Sciatic nerve (tissue), 2 donors: Measurements from ENCODE around the gene DISC1. TPM values are rescaled to one million over a fixed set of nuclear protein-coding genes. Genes with fewer than 3 reads are reported as not detected.
"Not testable (repeated sequence)": the region's sequence is repeated elsewhere in the genome, so short reads cannot be mapped to it uniquely, and the experiment has no call there.

Source experiments
- ATAC-seq: fragments of 200-7000 bp; cut with Tn5 transposase; one replicate; pipeline ENCODE4 v1.9.1; 2020; ENCODE audit warnings: mild to moderate bottlenecking, moderate library complexity
- DNase-seq: peaks from one replicate; pipeline ENCODE4 v3.0.0-alpha.2; 2020; ENCODE audit warnings: low spot score
- intact Hi-C: fragments of 100-400 bp; cut with DNase I; formaldehyde crosslinking; loops from one replicate; pipeline ENCODE4 v1.14.2; 2022
- total RNA-seq: library from RNA; stranded (reverse); fragmentation: NEBNext Ultra II Directional; extraction: Animal tissue kit (Norgen Biotek cat#: 25700); gene quantifications from one replicate; pipeline ENCODE4 v1.2.1, GENCODE V29; 2021
- donor health status: DM: no; HTN: no; CAD: no.
- donor health status: DM: no; HTN: no; CAD: no.

DISC1 gene
- total RNA-seq, 1 donor from 2014 or later: 34.5 TPM

GRCh38 chr1:231778009-231778719, 151.6 kb downstream of the DISC1 start:
- ATAC-seq: peak; percentile 60
- intact Hi-C loops: no loop called here
- no peak for DNase-seq

GRCh38 chr1:231779081-231779480, 152.5 kb downstream of the DISC1 start:
- DNase-seq (no peak), ATAC-seq (no peak)
- intact Hi-C loops: no loop called here

DNA sequence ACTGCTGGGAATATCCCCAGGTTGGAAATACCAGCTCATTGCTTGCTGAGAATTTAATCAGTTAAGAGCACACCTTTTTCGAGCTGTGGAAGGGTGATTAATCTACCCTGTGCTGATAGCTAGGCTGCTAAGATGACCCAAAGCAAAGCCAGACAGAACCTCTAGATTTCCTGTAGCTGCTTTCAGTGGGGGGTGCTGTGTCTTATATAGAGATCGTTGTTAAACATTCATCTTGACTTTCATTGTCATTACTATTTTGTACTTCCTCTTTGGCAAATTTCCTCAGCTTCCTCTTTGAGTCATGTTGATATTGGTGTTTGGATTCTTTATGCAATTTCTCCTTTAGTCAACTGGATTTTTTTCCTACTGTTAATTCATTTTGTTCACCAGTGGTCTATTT, 155.3 kb downstream of the DISC1 start:
- intact Hi-C loops: no loop called here
- ATAC-seq: no peak
- no peak for DNase-seq

- intact Hi-C loops, DNase-seq, ATAC-seq: not testable (repeated sequence)
Measured at GRCh38 chr1:231785073-231785472, 158.5 kb downstream of the DISC1 start.

- DNase-seq (no peak), ATAC-seq (no peak)
- intact Hi-C loops: no loop called here
Measured at GRCh38 chr1:231786126-231786525, 159.5 kb downstream of the DISC1 start.

DNA sequence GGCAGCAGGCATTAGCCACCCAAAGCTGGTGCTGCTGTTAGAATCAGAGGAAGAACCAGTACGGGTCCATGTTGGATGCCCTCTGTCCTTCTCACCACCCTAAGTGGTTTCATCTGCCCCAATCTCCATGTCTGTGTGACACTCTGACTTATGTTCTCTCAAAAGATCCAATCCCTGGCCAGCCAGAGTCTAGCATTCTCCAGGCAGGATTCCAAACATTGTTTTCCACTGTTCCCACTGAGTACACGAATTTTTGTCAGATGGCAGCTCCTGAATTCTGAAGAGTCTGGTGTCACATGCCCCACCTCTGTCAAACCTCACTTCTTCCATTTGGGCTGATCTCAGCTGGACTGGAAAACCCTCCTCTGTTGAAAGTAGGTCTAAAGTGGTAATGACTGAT, 166.0 kb downstream of the DISC1 start:
- intact Hi-C loops: no loop called here
- DNase-seq (no peak), ATAC-seq (no peak)

DNA sequence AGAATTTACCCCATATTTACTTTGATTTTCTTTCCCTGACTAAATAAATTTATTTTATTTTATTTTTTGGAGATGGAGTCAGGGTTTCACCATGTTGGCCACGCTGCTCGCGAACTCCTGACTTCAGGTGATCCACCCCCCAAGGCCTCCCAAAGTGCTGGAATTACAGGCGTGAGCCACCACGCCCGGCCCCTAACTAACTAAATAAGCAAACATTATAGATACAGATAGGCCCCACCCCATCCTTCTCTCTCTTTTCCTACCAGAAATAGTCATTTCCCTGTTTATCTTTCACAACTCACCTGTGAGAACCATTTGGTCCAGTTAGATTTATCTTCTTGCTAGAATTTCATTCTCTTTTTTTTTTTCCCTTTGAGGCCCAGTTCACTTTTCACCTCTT, 167.3 kb downstream of the DISC1 start:
- no peak for DNase-seq
- no peak for ATAC-seq
- intact Hi-C loops: no loop called here

- DNase-seq (no peak), ATAC-seq (no peak)
- intact Hi-C loops: no loop called here
Measured at GRCh38 chr1:231796141-231796540, 169.6 kb downstream of the DISC1 start.

DNA sequence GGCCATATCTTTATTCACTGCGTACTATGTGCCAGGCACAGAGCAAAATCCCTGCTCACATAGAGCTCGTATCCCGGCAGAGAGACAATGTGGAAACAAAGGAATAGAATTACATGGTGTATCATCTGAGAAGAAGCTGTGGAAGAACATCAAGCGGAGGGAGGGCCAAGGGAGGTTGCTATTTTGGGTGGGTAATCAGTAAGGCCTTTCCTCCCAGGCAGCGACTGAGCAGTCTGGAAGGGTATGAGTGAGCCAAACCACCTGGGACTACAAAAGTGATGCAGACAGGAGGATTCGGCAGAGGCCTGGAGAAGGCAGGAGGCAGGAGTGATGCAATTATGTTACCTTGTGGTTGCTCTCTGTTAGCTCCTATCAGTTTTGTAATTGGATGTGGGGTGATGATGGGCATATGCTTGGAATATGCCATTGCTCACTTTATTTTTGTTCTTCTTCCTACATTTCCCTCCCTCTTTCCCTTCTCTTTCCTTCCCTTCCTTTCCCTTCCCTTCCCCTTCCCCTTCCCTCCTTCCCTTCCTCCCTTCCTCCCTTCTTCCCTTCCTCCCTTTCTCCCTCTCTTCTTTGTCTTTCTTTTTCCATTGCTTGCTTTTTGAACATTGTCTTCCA, 172.9 kb downstream of the DISC1 start:
- ATAC-seq: no peak
- intact Hi-C loops: no loop called here
- DNase-seq: no peak

DNA sequence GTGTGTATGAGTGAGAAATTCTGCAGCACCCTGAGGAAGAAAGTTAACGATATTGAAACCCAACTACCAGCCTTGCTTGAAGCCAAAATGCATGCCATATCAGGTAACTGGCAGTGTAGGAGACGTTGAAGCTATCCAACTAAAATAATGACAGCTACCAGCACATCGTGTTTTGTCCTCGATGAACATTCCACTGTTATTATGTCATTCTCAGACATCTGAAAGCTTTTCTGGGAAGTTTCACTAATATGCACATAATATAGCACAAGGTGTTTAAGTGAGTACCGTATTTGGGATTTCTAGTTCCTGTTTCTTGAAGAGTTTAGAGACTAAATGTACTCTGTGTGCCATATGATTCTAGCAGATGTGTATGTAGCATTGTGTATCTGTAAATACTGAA, 173.5 kb downstream of the DISC1 start:
- DNase-seq (no peak), ATAC-seq (no peak)
- intact Hi-C loops: no loop called here

GRCh38 chr1:231801042-231801585, 174.5 kb downstream of the DISC1 start:
- no peak for DNase-seq
- intact Hi-C loops: no loop called here

GRCh38 chr1:231803353-231803752, 176.8 kb downstream of the DISC1 start:
- ATAC-seq (peak; percentile 88), DNase-seq (no peak)
- intact Hi-C loops: no loop called here

More at GRCh38 chr1:231801042-231801585, 174.5 kb downstream of the DISC1 start:
- ATAC-seq: no peak

DNA sequence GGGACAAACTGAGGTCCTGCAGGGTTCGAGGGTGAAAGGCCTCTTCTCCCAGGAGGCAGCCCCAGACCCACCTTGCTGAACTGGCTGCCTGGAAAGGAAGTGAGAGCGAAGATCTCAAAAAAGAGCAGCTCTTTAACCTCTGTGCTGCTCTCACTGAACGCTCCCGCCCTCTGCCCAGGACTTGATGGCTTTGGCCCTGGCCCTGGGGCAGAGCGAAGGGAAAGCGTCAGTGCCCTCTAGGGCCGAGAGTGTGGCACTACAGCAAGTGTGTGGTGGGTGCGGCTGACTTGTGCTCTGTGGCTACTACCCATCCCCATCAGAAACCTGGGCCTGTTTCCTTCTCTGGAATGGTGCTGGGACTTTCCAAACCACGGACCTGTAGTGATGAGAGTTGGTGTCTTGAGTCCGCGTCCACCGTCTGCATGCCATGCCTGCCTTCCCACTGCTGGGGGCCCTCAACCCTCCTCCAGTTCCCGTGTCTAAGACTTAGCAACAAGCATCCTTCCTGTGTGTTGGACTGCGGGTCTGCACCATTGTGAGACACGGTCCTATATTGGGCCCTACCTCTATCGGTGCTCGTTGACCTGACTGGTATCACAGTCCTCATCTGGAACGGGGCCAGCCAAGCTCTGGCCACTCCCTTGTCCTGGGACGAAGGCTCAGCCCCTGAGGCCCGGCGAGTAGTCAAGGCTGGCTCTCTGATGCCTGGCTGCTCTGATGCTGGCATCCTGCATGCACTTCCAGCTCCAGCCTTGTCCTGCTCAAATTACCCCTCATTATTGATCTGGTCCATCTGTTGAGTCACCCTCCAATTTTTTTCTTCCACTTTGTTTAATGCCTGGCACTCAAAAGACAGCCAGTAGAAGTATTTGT, 180.3 kb downstream of the DISC1 start:
- DNase-seq (peak; percentile 67), ATAC-seq (peak; percentile 81)
- intact Hi-C loops: no loop called here

DNA sequence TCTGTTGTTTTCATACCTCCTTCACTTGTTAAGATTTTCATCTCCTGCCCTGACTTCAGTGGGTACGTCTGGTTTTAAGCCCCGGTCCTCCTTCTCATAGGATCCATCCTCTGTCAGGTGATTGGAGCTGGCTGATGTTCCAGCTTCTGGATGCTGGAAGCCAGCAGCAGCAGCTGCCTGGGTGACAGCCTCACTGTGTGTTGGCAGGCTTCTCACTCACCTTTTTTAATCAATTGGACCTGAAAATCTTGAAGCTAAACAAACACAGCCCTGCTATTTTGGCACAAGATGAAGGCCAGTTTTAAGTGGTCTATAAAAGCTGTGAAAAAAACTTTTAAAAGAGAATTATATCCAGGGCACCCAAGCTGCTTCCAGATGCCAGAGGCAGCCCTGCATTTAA, 181.0 kb downstream of the DISC1 start:
- intact Hi-C loops: no loop called here
- ATAC-seq: no peak

GRCh38 chr1:231808116-231808515, 181.5 kb downstream of the DISC1 start:
- intact Hi-C loops: no loop called here
- ATAC-seq: no peak
- no peak for DNase-seq

More for the DNA sequence above, 181.0 kb downstream of the DISC1 start:
- DNase-seq: no peak

- ATAC-seq (no peak), DNase-seq (no peak)
- intact Hi-C loops: no loop called here
Measured at GRCh38 chr1:231808990-231809389, 182.4 kb downstream of the DISC1 start.

- no peak for ATAC-seq
- DNase-seq: no peak
- intact Hi-C loops: no loop called here
Measured at GRCh38 chr1:231810415-231810814, 183.8 kb downstream of the DISC1 start.

DNA sequence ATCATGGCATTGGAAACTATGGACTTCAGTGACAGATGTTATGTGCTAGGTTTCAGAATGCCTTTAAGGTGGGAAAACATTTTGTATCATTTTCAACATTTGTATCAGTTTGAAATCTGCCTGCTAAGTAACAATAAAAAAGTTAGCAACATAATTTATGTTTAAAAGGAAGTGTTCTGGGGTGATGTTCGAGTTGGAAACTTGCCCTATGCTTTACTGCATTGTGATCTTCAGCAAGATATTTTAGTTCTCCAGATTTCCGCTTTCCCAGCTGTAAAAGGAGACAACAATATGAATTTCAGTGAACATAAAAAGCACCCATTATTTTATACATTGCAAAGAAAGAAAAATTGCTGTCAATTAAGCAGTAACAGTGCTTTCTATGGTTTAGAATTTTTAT, 187.4 kb downstream of the DISC1 start:
- DNase-seq: no peak
- ATAC-seq: no peak

DNA sequence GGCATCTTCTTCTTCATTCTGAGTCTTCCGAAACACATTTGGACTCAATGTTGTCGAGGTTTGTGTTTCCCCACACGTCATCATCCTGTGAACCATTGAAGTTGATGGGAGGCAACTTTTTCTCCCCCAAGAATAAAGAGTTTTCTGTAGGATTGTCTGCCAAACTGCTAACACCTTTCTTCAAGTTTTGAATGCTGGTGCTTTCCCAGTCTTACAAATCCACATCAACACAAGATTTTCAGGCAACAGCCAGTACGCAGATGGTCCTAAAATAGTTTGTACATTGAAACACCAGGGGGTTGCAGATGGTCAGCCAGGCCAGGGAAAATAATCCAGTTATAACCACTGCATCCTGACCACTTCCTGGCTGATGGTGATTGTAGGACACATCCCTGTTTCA, 187.9 kb downstream of the DISC1 start:
- intact Hi-C loops: no loop called here
- no peak for DNase-seq
- no peak for ATAC-seq

More for the DNA sequence above, 187.4 kb downstream of the DISC1 start:
- intact Hi-C loops: no loop called here

DNA sequence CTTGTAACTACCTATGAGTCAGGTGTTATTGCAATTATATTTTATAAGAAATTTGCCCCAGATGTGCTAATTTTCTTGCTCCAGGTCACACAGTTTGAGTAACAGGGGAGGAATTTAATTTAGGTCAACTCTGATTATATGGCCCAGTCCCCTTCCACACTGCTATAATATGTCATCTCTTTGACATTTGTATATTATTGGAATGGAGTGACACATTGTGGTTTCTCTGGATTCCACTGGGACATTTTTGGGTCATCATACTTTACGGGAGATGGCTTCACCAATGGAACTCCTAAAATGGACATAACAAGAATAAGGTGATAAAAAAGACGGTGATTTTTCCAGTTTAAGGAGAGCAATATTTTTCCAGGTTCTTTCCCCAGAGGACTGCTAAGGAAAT, 191.2 kb downstream of the DISC1 start:
- ATAC-seq: no peak

More for the DNA sequence above, 191.2 kb downstream of the DISC1 start:
- DNase-seq: no peak
- intact Hi-C loops: no loop called here
